GM19099 (cell line): ENCODE data around the gene EN1.

ENCODE experiments used
- POLR2A ChIP-seq: IDR thresholded peaks from 3 replicates; pipeline ENCODE4 v1.6.1; 2011; ENCODE audit warnings: low read depth; ENCODE audit not compliant: insufficient read length; ENCODE audit errors: extremely low read depth

Gene EN1

GRCh38 chr2:118850168-118850900, 2.9 kb upstream of the EN1 start:
- TF ChIP-seq POLR2A, result no peak

GRCh38 chr2:118849226-118850167, 2.0 kb upstream of the EN1 start:
- no peak for TF ChIP-seq POLR2A

- TF ChIP-seq POLR2A, result no peak
These were observed 1.2 kb upstream of the EN1 start for GRCh38 chr2:118848381-118849225.

- TF ChIP-seq POLR2A, result no peak
These were observed 319 bp upstream of the EN1 start for GRCh38 chr2:118847762-118848172.

- no peak for TF ChIP-seq POLR2A
These were observed 951 bp downstream of the EN1 start for GRCh38 chr2:118846442-118846952.

- no peak for TF ChIP-seq POLR2A
These were observed 1.7 kb downstream of the EN1 start for GRCh38 chr2:118845522-118846441.

- TF ChIP-seq POLR2A, result no peak
These were observed 2.4 kb downstream of the EN1 start for GRCh38 chr2:118845005-118845521.

- TF ChIP-seq POLR2A, result no peak
These were observed 3.0 kb downstream of the EN1 start for GRCh38 chr2:118844261-118845004.

- TF ChIP-seq POLR2A, result no peak
These were observed 3.8 kb downstream of the EN1 start for GRCh38 chr2:118843483-118844132.

GRCh38 chr2:118842661-118843482, 4.6 kb downstream of the EN1 start:
- TF ChIP-seq POLR2A, result no peak

- no peak for TF ChIP-seq POLR2A
These were observed 5.5 kb downstream of the EN1 start for GRCh38 chr2:118841828-118842461.

- no peak for TF ChIP-seq POLR2A
These were observed 6.0 kb downstream of the EN1 start for GRCh38 chr2:118841450-118841827.
